Hematopoietic multipotent progenitor cell treated with erythropoietin and hydrocortisone succinate and interleukin-3 and kit ligand, for 15 days (in vitro differentiated cells): ENCODE results near the gene SLC30A1.
"Not testable (repeated sequence)": the region's sequence is repeated elsewhere in the genome, so short reads cannot be mapped to it uniquely, and the experiment has no call there.

ENCODE experiments used
- DNase-seq: peaks from one replicate; pipeline ENCODE4 v3.0.0-alpha.2; 2015; ENCODE audit warnings: low spot score

Gene SLC30A1

DNA sequence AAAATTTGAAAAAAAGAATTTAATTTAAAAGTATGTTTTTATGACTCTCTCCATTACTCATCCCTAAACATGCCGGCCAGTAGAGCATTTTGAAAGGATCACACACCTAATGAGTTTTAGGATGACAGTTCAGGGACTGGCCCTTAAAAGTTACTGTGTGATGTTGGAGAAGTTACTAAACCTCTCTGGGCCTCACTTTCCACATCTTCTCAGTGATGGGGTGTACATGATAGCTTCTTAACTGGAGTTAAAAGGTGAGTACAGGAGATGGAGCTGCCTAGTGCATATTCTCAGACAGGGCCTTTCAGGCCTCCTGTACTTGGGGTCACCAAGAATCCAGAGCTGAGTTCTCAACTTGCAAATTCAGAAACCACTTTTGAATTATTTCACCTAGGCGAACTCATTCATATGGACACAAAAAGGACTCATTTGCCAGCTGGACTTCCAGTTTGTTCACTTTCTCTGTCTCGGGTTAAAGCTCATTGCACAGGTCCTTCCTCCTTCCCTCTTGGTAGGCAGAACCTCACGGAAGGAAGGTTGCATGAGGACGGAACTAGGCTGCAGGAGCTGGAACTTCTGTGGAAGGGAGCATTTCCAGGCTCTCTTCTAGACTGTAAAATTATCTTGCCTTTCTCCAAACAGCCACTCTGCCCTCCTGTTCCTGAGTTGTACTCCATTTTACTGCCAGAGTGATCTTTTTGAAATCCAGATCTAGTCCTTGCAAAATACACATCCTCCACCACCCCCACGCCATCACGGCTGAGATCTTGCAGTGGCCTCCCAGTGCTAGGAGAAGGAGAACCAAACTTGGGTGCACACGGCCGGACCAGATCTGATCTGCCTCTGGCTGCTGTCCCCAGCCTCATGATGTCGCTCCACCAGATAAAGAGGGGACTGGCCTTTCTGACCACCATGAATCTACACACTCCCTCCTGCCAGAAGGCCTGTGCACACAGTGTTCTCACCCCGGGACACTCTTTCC is 4.3 kb upstream of the SLC30A1 start:
- no peak for DNase-seq

DNA sequence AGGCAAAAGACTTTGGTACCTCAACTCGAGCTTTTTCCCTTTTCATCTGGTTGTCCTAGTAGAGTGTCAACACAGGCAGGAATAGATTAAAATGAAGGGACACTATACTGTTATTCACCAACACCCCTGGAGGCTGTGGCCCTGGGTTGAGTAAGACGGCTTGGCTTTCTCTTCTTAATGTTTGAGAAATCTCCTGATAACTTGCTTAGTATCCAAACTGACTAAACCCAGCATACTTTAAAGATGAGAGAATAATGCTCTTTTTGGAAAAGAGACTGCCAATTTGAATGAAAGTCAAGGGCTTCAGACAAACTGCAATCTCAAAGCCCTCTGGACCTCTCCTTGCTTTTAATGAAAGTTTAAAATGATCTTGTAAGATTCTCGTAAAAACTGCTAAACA is 2.6 kb upstream of the SLC30A1 start:
- no peak for DNase-seq

DNA sequence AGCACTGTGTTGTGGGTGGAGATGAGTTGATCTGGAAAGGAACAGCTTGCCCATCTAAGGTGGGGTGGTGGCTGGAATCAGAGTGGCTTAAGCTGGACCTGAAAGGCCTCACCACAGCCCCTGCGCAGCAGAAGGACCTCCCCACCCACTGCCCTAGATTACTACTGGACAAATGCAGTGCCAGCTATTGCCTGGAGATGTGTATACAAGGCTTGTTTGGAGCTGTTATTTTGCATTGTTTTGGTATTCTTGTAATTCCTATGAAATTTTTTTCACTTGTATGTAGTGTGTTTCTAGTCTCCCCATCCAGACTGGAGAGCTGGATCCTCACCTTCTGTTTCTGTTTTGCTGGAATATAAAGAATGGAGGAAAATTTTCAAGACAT is 1.3 kb upstream of the SLC30A1 start:
- DNase-seq = no peak

DNA sequence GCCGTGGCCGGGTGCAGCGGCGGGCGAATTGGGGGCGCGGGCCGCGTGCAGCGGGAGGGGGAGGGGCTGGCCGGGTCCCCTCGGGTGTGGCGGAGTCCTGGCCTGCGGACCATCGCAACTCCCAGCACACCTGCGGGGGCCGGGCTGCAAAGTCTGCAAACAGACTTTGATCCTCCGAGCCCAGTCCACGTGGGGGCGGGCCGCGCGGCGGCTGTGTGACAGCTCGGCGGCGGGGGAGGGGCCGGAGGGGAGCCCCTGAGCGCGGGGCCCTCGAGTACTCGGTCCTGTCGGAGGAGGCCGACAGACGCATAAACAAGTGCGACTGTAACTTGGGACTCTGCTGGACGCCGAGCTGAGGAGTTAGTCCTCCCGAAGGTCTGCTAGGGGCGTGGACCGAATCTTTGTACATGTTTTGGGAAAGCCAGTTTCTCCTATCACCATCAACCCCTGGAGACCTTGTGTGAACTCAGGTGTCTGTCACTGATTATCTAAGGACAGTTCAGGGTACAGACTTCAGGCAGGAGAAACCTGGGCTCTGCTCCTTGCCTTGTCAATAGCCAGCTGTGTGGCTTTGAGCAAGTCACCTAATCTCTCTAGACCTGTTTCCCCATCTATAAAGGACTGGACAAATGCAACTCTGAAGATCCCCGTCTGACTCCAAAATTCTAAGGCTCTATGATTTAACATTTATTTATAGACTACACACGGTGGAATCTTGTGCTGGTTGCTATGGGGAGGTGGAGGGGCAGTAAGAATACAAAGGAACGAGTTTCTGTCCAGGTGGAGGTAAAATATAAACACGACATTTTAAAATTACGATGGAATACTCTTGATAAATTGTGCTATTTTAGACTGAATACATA is 710 bp upstream of the SLC30A1 start:
- DNase-seq = no peak

DNA sequence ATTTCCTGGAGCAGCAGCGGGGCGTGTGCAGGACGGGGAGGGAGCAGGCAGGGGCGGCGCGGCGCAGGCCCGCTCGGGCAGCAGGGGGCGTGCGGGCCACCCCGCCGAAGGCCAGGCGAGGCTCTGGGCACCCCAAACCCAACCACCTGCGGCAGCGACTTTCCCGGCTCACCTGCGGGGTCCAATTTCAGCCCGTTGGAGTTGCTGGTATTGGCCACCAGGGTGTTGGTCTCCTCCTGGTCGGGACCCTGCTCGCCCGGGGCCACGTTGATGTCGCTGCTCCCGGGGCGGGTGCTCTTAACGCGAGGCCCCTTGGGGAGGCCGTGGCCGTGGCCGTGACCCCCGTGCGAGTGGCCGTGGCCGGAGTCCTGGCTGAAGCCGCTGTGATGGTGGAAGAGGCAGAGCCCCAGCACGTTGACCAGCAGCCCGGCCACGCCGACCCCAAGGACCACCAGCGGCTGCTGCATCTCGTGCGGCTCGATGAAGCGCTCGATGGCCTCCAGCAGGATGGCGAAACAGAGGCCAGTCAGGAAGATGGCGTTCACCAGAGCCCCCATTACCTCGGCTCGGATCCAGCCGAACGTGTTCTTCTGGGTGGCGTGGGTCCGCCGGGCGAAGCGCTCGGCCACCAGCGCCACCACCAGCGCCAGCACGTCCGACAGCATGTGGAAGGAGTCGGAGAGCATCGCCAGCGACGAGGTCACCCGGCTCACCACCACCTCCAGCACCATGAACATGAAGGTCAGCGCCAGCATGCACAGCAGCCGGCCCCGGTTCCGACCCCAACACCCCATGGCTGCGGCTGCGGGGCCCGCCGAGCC is 932 bp downstream of the SLC30A1 start:
- DNase-seq = peak; percentile 75

DNA sequence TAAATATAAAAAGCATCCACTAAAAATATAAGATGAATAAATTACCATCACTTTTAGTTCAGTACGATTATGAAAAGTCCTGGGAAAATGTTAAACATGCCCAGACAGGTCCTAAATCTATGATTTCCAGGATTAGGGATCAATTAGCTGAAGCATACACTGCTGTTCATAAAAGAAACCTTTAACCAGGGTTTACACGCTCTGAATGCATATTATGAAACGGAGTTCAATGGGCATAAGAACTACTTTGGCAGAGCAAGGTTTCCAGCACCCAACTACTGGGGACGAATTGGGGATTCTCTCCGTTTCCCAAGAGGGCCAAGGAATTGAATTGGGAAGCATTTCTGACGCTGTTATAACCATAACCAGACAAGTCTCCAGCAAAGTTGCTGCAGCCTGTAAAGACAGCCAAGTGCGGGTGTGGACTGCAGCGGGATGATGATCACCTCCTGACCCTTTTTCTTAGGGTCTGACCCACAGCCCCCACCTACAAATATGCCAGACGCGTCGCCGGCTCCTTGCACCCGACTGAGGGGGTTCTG is 1.6 kb downstream of the SLC30A1 start:
- DNase-seq = no peak

DNA sequence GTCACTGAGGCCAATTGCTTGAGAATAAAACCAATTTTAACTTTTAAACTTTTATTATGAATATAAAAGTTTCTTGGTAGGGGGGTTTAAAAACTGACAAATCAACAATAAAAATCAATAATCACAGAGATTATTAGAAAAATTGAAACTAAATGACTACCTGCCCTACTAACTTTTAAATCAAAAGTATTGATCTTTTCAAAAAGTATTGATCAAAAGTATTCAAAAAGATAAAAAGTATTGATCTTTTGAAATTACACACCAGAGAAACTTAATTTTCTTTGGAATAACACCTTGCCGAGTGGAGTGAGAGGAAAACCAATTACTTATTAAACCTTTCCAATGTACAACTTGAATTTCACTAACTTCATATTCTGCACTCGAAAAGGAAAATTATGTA is 2.2 kb downstream of the SLC30A1 start:
- DNase-seq = no peak

DNA sequence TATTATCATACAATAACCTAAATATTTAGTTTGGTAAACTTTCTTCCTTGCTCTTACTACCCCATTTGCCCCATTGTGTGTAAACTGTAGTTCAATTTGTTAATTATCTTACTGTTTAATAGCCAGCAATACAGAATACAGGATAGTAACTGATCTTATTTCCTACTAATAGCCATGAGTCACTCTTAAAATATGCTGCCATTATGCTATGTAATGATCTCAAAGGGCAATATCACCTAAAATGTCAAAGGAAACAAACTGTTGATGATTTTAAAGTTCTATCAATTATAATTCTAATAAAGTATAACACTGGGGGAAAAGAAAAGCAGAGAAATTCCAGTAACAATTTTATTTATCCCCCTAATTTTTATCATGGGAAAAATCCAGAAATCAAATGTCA is 4.3 kb downstream of the SLC30A1 start:
- no peak for DNase-seq

DNA sequence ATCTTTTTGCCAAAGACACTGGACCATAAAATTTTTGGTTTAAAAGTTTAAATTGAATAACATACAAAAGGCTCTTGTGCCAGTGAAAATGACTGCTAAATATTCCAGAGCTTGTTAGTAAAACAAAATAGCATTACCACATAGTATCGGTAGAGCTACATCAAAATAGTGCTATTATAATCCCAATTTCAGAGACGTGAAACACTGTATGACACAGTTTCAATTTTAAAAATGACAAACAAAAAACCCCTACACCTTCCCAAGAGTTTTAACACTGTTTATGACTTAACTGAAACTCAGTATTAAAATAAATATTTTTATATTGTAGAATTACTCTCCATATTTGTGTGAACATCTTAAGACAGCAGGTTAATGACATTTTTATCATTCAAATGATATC is 7.0 kb downstream of the SLC30A1 start:
- no peak for DNase-seq

DNA sequence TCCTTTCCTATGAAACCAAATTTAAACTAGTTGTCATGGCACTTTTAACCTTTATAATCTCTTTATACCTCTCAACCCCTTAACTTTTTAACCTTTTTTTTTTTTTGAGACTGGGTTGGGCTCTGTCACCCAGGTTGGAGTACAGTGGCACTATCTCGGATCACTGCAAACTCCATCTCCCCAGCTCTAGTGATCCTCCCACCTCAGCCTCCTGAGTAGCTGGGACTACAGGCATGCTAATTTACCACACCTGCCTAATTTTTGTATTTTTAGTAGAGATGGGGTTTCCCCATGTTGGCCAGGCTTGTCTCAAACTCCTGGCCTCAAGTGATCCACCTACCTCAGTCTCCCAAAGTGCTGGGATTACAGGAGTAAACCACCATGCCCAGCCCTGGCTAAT is 8.6 kb downstream of the SLC30A1 start:
- not testable (repeated sequence) for DNase-seq

DNA sequence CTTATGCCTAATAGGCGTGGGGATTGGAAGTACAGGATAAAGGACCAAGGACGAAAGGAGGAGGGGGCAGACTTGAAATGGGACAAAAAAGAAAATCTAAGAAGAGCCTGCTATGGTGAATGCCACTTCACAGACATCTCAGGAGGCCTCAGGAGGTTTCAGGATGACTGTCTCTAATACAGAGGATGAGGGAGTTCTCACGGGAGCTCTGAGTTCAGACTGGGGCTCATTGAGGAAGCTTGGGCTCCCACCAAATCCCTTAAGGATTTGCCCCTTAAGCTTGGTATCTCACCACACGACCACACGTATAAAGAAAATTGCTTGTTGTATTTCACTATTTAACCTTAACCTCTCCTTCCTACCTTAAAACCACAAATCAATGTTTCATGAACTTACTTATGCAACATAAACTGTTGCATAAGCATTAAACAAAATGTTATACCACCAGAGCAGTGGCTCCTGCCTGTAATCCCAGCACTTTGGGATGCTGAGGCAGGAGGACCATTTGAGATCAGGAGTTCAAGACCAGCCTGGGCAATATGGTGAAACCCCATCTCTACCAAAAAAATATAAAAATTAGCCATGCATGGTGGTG is 12.4 kb downstream of the SLC30A1 start:
- no peak for DNase-seq

DNA sequence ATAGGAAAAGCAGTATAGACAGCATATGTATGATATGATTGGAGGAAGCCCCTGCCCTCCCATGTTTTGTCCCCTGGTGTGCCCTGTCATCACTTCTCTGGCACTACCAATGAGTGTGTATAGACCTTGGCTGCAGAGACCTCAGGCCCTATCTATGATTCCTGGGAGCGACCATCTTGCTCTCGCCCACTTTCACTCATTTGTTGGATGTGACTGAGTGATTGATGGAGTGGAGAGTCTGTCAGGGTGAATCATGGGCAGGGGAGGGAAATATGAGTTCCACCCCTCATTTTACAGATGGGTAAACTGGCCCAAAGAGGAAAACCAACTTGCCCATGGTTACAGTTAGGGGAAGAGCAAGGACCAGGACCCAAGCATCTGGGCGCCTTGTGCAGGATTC is 14.9 kb downstream of the SLC30A1 start:
- DNase-seq = no peak

DNA sequence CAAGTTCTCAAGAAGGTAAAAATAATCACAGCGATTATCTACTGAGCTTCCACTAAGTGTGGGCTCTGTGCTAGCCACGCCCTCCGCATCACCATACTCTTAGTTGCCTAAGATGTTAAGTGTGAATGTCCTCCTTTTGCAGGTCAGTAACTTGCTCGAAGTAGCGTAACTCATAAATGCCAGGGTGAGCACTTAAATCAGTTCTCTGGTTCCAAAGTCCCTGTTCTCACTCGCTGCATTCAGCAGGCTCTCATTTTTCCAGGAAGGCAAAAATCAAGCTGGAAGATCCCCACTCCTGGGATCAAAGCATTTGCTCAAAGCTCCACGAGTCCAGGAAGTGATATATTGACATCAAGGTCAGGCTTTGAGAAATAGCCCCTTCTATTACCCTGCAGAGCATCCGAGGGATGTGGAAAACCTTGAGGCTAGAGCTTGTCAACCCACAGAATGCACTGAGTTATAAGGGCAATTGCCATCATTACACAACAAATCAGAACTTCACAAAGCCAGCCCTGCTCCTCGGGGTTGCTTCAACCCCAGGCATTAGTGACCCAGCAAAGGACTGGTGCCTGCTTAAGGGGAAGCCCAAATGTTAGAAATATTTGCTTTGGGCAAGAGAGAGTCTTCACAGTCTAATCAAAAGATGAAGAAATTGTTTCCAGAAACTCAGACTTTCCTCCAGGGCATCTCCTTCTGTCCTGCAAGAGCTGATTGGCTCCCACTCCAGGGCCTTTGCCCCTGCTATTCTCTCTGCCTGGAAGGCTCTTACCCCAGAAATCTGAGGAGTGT is 19.5 kb downstream of the SLC30A1 start:
- DNase-seq = no peak

DNA sequence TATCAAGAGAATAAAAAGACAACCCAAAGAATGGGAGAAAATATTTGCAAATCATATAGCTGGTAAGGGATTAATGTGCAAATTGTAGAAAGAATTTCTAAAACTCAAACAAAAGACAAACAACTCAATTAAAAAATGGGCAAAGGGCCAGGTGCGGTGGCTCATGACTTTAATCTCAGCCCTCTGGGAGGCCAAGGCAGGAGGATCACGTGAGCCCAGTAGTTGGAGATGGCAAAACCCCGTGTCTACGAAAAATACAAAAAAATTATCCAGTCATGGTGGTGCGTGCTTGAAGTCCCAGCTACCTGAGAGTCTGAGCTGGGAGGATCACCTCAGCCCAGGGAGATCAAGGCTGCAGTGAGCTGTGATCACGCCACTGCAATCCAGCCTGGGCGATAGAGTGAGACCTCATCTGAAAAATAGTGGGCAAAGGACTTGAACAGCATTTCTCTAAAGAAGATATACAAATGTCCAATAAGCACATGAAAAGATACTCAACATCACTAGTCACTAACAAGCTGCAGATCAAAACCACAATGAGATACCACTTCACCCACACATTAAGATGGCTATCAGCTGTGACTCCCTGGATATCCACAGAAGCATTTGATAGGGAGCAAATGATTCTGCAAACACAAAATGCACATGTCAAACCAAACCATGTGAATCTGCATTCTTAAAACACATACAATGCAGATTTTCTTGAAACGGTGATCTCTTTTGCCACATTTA is 20.9 kb downstream of the SLC30A1 start:
- peak; percentile 32 for DNase-seq

DNA sequence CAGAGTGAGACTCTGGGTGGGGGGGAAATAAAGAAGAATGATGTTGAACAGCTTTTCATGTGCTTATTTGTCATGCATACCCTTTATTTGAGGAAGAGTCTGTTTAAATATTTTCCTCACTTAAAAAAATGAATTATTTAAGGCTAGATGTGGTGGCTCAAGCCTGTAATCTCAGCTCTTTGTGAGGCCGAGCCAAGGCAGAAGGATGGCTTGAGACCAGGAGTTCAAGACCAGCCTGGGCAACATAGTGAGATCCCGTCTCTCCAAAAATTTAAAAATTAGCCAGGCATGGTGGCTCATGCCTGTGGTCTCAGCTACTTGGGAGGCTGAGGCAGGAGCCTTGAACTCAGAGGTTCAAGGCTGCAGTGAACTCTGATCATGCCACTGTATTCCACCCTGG is 25.4 kb downstream of the SLC30A1 start:
- no peak for DNase-seq

DNA sequence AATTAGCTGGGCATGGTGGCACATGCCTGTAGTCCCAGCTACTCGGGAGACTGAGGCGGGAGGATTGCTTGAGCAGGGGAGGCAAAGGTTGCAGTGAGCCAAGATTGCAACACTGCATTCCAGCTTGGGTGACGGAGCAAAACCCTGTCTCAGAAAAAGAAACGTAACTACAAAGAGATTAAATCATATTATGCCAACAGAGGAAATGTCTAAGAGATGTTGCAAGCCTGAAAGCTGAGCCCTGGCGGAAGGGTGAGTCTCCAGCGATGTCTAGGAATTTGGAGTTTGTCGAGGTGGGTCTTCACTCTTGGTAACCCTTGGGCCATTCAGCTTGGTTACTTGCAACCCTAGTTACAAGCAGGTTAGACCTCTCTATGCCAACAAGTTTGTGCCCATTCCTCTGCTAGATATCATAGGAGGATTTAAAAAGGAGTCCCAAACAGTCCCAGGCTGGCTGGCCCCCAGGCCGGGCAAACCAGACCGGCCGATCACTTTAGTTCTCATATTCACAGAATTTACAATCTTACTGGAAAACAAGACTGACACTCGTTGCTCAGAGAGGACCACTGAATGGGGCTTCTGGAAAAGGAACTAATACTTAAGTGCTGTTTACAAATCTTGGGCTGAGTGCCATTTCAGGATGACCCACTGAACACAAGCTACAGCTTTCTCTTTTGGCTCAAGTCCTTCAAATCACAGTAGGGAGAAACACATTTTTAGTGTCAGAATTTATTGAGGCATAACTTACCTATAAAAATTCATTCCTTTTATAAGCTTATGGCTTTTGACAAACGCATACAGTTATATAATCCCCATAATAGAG is 27.1 kb downstream of the SLC30A1 start:
- DNase-seq = no peak

DNA sequence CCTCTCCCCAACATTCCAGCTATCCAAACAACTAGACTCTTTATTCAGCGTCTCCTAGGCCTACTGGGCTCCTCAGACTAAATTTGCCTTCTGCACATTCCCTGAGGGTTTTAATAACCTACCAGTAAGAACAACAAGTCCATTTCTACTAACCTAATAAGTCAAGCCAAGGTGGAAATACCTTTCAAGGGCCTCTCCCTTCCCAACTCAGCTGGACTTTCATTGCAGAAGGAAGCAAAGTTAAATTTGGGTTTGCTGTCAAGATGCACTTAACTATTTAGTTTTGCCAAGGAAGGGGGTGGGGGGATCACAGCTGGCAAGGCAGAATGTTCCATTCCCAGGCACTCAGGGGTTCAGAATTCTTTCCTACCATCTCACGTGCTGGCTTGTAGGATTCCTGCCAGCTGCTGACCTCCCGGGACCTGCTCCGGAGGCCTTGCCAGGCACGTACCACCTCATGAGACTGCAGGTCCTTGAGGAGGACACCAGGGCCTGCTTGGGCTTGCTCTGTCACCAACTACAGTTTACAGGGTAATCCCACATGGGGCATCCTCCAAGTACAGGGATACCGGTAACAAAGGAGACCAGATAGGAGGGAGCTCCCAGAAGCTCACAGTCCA is 29.8 kb downstream of the SLC30A1 start:
- no peak for DNase-seq

DNA sequence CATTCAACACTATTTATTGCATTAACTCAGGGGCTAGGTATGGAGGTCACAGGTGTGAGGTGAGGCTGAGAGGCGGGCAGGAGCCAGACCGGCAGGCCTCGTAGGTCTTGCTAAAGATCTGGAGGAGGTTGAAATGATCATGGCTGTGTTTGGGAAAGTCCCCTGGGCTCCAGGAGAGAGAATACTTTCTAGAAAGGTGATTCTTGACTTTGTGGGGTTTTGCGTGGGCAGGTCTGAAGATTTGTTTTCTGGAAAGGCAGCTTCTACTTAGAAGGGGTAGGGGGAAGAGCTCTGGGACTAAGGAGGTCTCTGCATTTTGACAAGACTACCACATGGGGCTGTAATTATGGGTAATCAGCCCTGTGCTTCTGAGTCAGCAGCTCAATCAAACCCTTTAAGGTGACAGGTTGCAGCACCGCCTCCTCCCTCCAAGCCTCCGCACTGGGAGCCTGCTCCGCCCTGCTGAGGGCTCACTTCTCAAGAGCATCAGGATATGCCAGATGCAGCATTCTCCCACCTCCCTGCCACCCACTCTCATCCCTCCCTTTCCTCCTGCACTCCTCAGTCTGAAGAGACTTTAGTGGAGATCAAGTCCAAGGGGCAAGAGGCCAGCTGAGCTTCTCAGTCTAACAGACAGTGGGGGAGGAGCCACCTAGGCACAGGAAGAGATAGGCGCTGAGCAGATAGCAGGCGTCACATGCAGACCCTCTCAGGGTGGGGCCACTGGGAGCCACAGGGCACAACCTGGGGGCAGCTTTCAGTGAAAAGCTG is 30.5 kb downstream of the SLC30A1 start:
- DNase-seq = no peak
